Measurements from ENCODE around the gene D2HGDH.

Gene D2HGDH

GRCh38 chr2:241775223-241776177 is 41.1 kb downstream of the D2HGDH start:
- H3K4me1 ChIP-seq (ENCODE audit: control insufficient read depth, low read length) = peaks cover 4% of the 10 kb centered on the region
- H4K20me1 ChIP-seq (ENCODE audit: control insufficient read depth, insufficient read depth, low read depth, low read length) = no peaks in the 10 kb centered on the region
- H3K79me2 ChIP-seq (ENCODE audit: control insufficient read depth, low read length) = no peaks in the 10 kb centered on the region
- H3K27me3 ChIP-seq (ENCODE audit: control insufficient read depth, low read length) = no peaks in the 10 kb centered on the region
- no peak overlapping the region for H3K27ac ChIP-seq (ENCODE audit: low read depth, low read length)
- H3K4me3 ChIP-seq (ENCODE audit: low read length) = no peak overlapping the region
- H3K4me2 ChIP-seq (ENCODE audit: low read length) = no peak overlapping the region
- 0 out of 2 replicates have a peak, but pooled peaks cover 4% of the 10 kb centered on the region for H3F3A ChIP-seq (ENCODE audit: control insufficient read depth, insufficient read depth)
- TF ChIP-seq EZH2phosphoT487 (IDR thresholded peaks at IDR 0.05; ENCODE audit: borderline replicate concordance, low read length) = no peak
- no peak for TF ChIP-seq CTCF (IDR thresholded peaks at IDR 0.05; ENCODE audit: low read depth, low read length, poor library complexity, severe bottlenecking)
- no peaks in the 10 kb centered on the region for H3K9me3 ChIP-seq (ENCODE audit: control insufficient read depth, insufficient read depth, low read length)
- no peaks in the 10 kb centered on the region for H3K36me3 ChIP-seq (ENCODE audit: control insufficient read depth, low read length)
- H3K9me2 ChIP-seq (replicated peaks; ENCODE audit: control insufficient read depth, low read length) = no peaks in the 10 kb centered on the region

GRCh38 chr2:241776336-241777169 is 42.1 kb downstream of the D2HGDH start, which contains the start of gene GAL3ST2:
TSS of gene GAL3ST2 (plus strand) at chr2:241776822. CDS start at chr2:241776956, 134 bp downstream.
- no peaks in the 10 kb centered on the region for H3K36me3 ChIP-seq (ENCODE audit: control insufficient read depth, low read length)
- H3K27ac ChIP-seq (ENCODE audit: low read depth, low read length) = no peak within 1 kb of the TSS
- H3K4me3 ChIP-seq (ENCODE audit: low read length) = no peak within 1 kb of the TSS

GRCh38 chr2:241777170-241777685 is 42.8 kb downstream of the D2HGDH start:
- Histone ChIP-seq H3K4me2 (ENCODE audit: low read length) (no peak overlapping the region), H3K36me3 (ENCODE audit: control insufficient read depth, low read length) (no peaks in the 10 kb centered on the region), H3K4me1 (ENCODE audit: control insufficient read depth, low read length) (no peaks in the 10 kb centered on the region; the same call in 1 of the 2 replicates), H3K9me2 (replicated peaks; ENCODE audit: control insufficient read depth, low read length) (no peaks in the 10 kb centered on the region), H3K27ac (ENCODE audit: low read depth, low read length) (no peak overlapping the region), H3K27me3 (ENCODE audit: control insufficient read depth, low read length) (no peaks in the 10 kb centered on the region), H4K20me1 (ENCODE audit: control insufficient read depth, insufficient read depth, low read depth, low read length) (no peaks in the 10 kb centered on the region), H3F3A (ENCODE audit: control insufficient read depth, insufficient read depth) (0 out of 2 replicates have a peak, but pooled peaks cover under 1% of the 10 kb centered on the region), H3K9me3 (ENCODE audit: control insufficient read depth, insufficient read depth, low read length) (peaks cover 7% of the 10 kb centered on the region), H3K79me2 (ENCODE audit: control insufficient read depth, low read length) (no peaks in the 10 kb centered on the region), H3K4me3 (ENCODE audit: low read length) (no peak overlapping the region)
- no peak for TF ChIP-seq EZH2phosphoT487 (IDR thresholded peaks at IDR 0.05; ENCODE audit: borderline replicate concordance, low read length)
- no peak for TF ChIP-seq CTCF (IDR thresholded peaks at IDR 0.05; ENCODE audit: low read depth, low read length, poor library complexity, severe bottlenecking)

More at GRCh38 chr2:241776336-241777169, 42.1 kb downstream of the D2HGDH start, which contains the start of gene GAL3ST2:
- Histone ChIP-seq H3K9me2 (replicated peaks; ENCODE audit: control insufficient read depth, low read length) (no peaks in the 10 kb centered on the region), H3K4me1 (ENCODE audit: control insufficient read depth, low read length) (peaks cover 4% of the 10 kb centered on the region), H3K79me2 (ENCODE audit: control insufficient read depth, low read length) (no peaks in the 10 kb centered on the region), H4K20me1 (ENCODE audit: control insufficient read depth, insufficient read depth, low read depth, low read length) (no peaks in the 10 kb centered on the region), H3F3A (ENCODE audit: control insufficient read depth, insufficient read depth) (0 out of 2 replicates have a peak, but pooled peaks cover 4% of the 10 kb centered on the region), H3K4me2 (ENCODE audit: low read length) (no peak within 1 kb of the TSS), H3K9me3 (ENCODE audit: control insufficient read depth, insufficient read depth, low read length) (peaks cover 7% of the 10 kb centered on the region), H3K27me3 (ENCODE audit: control insufficient read depth, low read length) (no peaks in the 10 kb centered on the region)
- TF ChIP-seq EZH2phosphoT487 (IDR thresholded peaks at IDR 0.05; ENCODE audit: borderline replicate concordance, low read length) (no peak), CTCF (IDR thresholded peaks at IDR 0.05; ENCODE audit: low read depth, low read length, poor library complexity, severe bottlenecking) (no peak)

Data from DOHH2 (cell line).